Glomerular visceral epithelial cell (primary cell): Measurements from ENCODE around the gene PLAAT1.

Source experiments
- DNase-seq: peaks from one replicate; pipeline ENCODE4 v3.0.0-alpha.2; 2016; ENCODE audit errors: extremely low spot score

Gene PLAAT1

GRCh38 chr3:193240850-193241706 is at the start of gene PLAAT1:
Gene PLAAT1 (plus strand): TSS chr3:193241222. CDS start chr3:193255651, 14,429 bp downstream.
- peak; percentile 25 for DNase-seq

GRCh38 chr3:193194371-193194770 is 46.7 kb upstream of the PLAAT1 start:
- DNase-seq = no peak

GRCh38 chr3:193196746-193197145 is 44.3 kb upstream of the PLAAT1 start:
- DNase-seq = no peak

GRCh38 chr3:193207290-193208273 is 33.4 kb upstream of the PLAAT1 start:
- no peak for DNase-seq

- DNase-seq = no peak
Observed at GRCh38 chr3:193210618-193211017, 30.4 kb upstream of the PLAAT1 start.

- DNase-seq = no peak
Observed at GRCh38 chr3:193211173-193211572, 29.8 kb upstream of the PLAAT1 start.

GRCh38 chr3:193211984-193212383 is 29.0 kb upstream of the PLAAT1 start:
- no peak for DNase-seq

- DNase-seq = no peak
Observed at GRCh38 chr3:193212844-193213243, 28.2 kb upstream of the PLAAT1 start.

- DNase-seq = no peak
Observed at GRCh38 chr3:193214445-193214844, 26.6 kb upstream of the PLAAT1 start.

- DNase-seq = no peak
Observed at GRCh38 chr3:193225302-193226125, 15.5 kb upstream of the PLAAT1 start.

GRCh38 chr3:193228206-193228605 is 12.8 kb upstream of the PLAAT1 start:
- no peak for DNase-seq

- no peak for DNase-seq
Observed at GRCh38 chr3:193229851-193230420, 11.1 kb upstream of the PLAAT1 start.

- DNase-seq = no peak
Observed at GRCh38 chr3:193230610-193231009, 10.4 kb upstream of the PLAAT1 start.

GRCh38 chr3:193231201-193231600 is 9.8 kb upstream of the PLAAT1 start:
- no peak for DNase-seq

GRCh38 chr3:193236599-193236998 is 4.4 kb upstream of the PLAAT1 start:
- no peak for DNase-seq

- DNase-seq = no peak
Observed at GRCh38 chr3:193237030-193237429, 4.0 kb upstream of the PLAAT1 start.

- no peak for DNase-seq
Observed at GRCh38 chr3:193240436-193240849, 579 bp upstream of the PLAAT1 start.

GRCh38 chr3:193241716-193242115 is 694 bp downstream of the PLAAT1 start:
- no peak for DNase-seq

- DNase-seq = no peak
Observed at GRCh38 chr3:193243571-193243970, 2.5 kb downstream of the PLAAT1 start.

GRCh38 chr3:193248848-193249468 is 7.9 kb downstream of the PLAAT1 start:
- DNase-seq = no peak

- DNase-seq = no peak
Observed at GRCh38 chr3:193250492-193250891, 9.5 kb downstream of the PLAAT1 start.
